ENCODE measurements around the gene ATP10B. TPM values are rescaled to one million over a fixed set of nuclear protein-coding genes. Genes with fewer than 3 reads are reported as not detected.

ATP10B gene
- total and polyA plus RNA-seq, 2 of the 8 experiments (the other 6 are each of a cell fraction or from before 2014, with no cell fraction given), result 0.06 to 0.11 TPM

GRCh38 chr5:160545832-160546231 is 306.2 kb downstream of the ATP10B start:
- no peak overlapping the region for H2BK12ac ChIP-seq (ENCODE audit: low read depth, low read length)
- H4K8ac ChIP-seq (ENCODE audit: extremely low read depth, insufficient read depth, low read length), result no peak overlapping the region
- no peak overlapping the region for H3K14ac ChIP-seq (ENCODE audit: insufficient read length)
- H3K9me3 ChIP-seq (ENCODE audit: insufficient read depth in 2 of 2, low read depth in 1 of 2, low read length in 1 of 2), result no peaks in the 10 kb centered on the region
- H3K27ac ChIP-seq (ENCODE audit: low read depth, low read length), result no peak overlapping the region
- no peak overlapping the region for H2BK20ac ChIP-seq (ENCODE audit: low read length)
- H4K5ac ChIP-seq (ENCODE audit: insufficient read length, low read depth, low read length), result no peak overlapping the region
- H3K4me2 ChIP-seq (ENCODE audit: insufficient read depth in 1 of 2, low read depth in 2 of 2, low read length in 2 of 2), result no peak overlapping the region
- H2AFZ ChIP-seq (ENCODE audit: low read length), result no peak overlapping the region
- H3K4me3 ChIP-seq (ENCODE audit: extremely low read depth in 1 of 4, insufficient read depth in 2 of 4, low read depth in 3 of 4, low read length in 4 of 4), result no peak overlapping the region
- no peak overlapping the region for H3K4ac ChIP-seq (replicated peaks; ENCODE audit: insufficient read length, low read depth, low read length)
- H3K79me1 ChIP-seq (ENCODE audit: low read depth, low read length), result no peaks in the 10 kb centered on the region
- H3K27me3 ChIP-seq (replicated peaks in 1 of 4; ENCODE audit: control insufficient read depth in 3 of 4, extremely low read depth in 1 of 4, insufficient read depth in 3 of 4, low read length in 3 of 4), result no peaks in the 10 kb centered on the region
- H3K4me1 ChIP-seq (replicated peaks in 1 of 4; ENCODE audit: control insufficient read depth in 3 of 4, insufficient read depth in 4 of 4, low read length in 3 of 4), result no peaks in the 10 kb centered on the region
- H3K36me3 ChIP-seq (ENCODE audit: control insufficient read depth in 2 of 4, insufficient read depth in 4 of 4, low read length in 3 of 4), result no peaks in the 10 kb centered on the region
- CTCF ChIA-PET (ENCODE audit: partially characterized antibody), result interaction anchor here (0.5 kb wide), 1 partner anchor 478 kb away, joined by 3 read pairs; no protein-coding TSS in a partner anchor
- H4K20me1 ChIP-seq (replicated peaks in 1 of 2; ENCODE audit: control insufficient read depth in 1 of 2, insufficient read depth in 2 of 2, low read length in 2 of 2), result no peaks in the 10 kb centered on the region
- H2BK15ac ChIP-seq (ENCODE audit: low read length), result no peak overlapping the region
- H3K18ac ChIP-seq (ENCODE audit: extremely low read depth, low read length), result no peak overlapping the region
- H3K23me2 ChIP-seq (ENCODE audit: low read depth, low read length), result no peaks in the 10 kb centered on the region
- H2BK120ac ChIP-seq (replicated peaks; ENCODE audit: low read depth, low read length), result no peak overlapping the region
- POLR2A ChIA-PET (ENCODE audit: partially characterized antibody), result no interaction called here
- no peak overlapping the region for H3K9ac ChIP-seq (replicated peaks in 1 of 4; ENCODE audit: extremely low read depth in 1 of 4, low read depth in 3 of 4, low read length in 3 of 4)
- TF ChIP-seq SP2 (IDR thresholded peaks at IDR 0.05; ENCODE audit: low read length), result no peak
- no peak for TF ChIP-seq MAFK (IDR thresholded peaks at IDR 0.05; ENCODE audit: low read depth, low read length)
- TF ChIP-seq MAX (IDR thresholded peaks at IDR 0.05), result no peak
- no peak for TF ChIP-seq EP300 (IDR thresholded peaks at IDR 0.05; ENCODE audit: borderline replicate concordance in 1 of 2, low read depth in 2 of 2, low read length in 2 of 2)
- TF ChIP-seq POLR2AphosphoS5 (IDR thresholded peaks at IDR 0.05; ENCODE audit: low read depth, low read length), result no peak
- no peak for TF ChIP-seq HDAC2 (IDR thresholded peaks at IDR 0.05; ENCODE audit: borderline replicate concordance in 1 of 2, low read depth in 2 of 2, low read length in 2 of 2)
- no peak for TF ChIP-seq BCL11A (IDR thresholded peaks at IDR 0.05; ENCODE audit: low read depth in 2 of 2, low read length in 2 of 2)
- TF ChIP-seq KDM1A (IDR thresholded peaks at IDR 0.05; ENCODE audit: borderline replicate concordance, low read length), result no peak
- TF ChIP-seq TEAD4 (IDR thresholded peaks at IDR 0.05; ENCODE audit: low read depth, low read length), result no peak
- no peak for TF ChIP-seq SAP30 (IDR thresholded peaks at IDR 0.05; ENCODE audit: insufficient read depth, insufficient replicate concordance, low read length)
- no peak for TF ChIP-seq CTCF (IDR thresholded peaks at IDR 0.05; ENCODE audit: control extremely low read depth in 1 of 3, insufficient read depth in 1 of 3, low read depth in 1 of 3, low read length in 3 of 3)
- no peak for DNase-seq (ENCODE audit: low read depth in 1 of 2, low spot score in 2 of 2)
- no peak for FAIRE-seq
- no peak overlapping the region for H2AK5ac ChIP-seq (ENCODE audit: low read depth, low read length)
- no peak overlapping the region for H3K23ac ChIP-seq (ENCODE audit: insufficient read length)
- WGBS, 2 experiments (ENCODE audit: extremely low coverage in 1 of 2, insufficient coverage in 1 of 2, insufficient read length in 1 of 2, insufficient replicate concordance in 2 of 2, low coverage in 1 of 2, low lambda C conversion rate in 2 of 2, missing lambda C conversion rate in 1 of 2), result 67% methylated on average over 1 of the region's 1 CpG; no CpG with 5 or more reads in 1 of the 2 experiments
- no peaks in the 10 kb centered on the region for H3K79me2 ChIP-seq (ENCODE audit: control insufficient read depth in 1 of 2, insufficient read depth in 2 of 2, low read length in 2 of 2)
- H4K91ac ChIP-seq (replicated peaks; ENCODE audit: insufficient read length, low read length), result no peak overlapping the region
- no peak overlapping the region for H3K56ac ChIP-seq (replicated peaks; ENCODE audit: insufficient read length, low read depth, low read length)
- no peak overlapping the region for H2BK5ac ChIP-seq (ENCODE audit: low read depth, low read length)

Data from H1 (cell line).